ENCODE measurements around the gene LPP.

LPP gene

GRCh38 chr3:188326111-188326510 lies 172.2 kb downstream of the LPP start:
- TF ChIP-seq, protein P1, sequence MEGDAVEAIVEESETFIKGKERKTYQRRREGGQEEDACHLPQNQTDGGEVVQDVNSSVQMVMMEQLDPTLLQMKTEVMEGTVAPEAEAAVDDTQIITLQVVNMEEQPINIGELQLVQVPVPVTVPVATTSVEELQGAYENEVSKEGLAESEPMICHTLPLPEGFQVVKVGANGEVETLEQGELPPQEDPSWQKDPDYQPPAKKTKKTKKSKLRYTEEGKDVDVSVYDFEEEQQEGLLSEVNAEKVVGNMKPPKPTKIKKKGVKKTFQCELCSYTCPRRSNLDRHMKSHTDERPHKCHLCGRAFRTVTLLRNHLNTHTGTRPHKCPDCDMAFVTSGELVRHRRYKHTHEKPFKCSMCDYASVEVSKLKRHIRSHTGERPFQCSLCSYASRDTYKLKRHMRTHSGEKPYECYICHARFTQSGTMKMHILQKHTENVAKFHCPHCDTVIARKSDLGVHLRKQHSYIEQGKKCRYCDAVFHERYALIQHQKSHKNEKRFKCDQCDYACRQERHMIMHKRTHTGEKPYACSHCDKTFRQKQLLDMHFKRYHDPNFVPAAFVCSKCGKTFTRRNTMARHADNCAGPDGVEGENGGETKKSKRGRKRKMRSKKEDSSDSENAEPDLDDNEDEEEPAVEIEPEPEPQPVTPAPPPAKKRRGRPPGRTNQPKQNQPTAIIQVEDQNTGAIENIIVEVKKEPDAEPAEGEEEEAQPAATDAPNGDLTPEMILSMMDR (IDR thresholded peaks at IDR 0.05; ENCODE audit: low read depth, low read length, poor library complexity, severe bottlenecking), result no peak
- no peaks in the 10 kb centered on the region for H3F3A ChIP-seq (ENCODE audit: control insufficient read depth, insufficient read depth)
- H3K79me2 ChIP-seq (ENCODE audit: control insufficient read depth, low read length), result peaks cover 29% of the 10 kb centered on the region
- H3K9me3 ChIP-seq (ENCODE audit: control insufficient read depth, insufficient read depth, low read length), result no peaks in the 10 kb centered on the region
- peaks cover 50% of the 10 kb centered on the region for H3K4me1 ChIP-seq (ENCODE audit: control insufficient read depth, low read length)
- H3K4me2 ChIP-seq (ENCODE audit: low read length), result no peak overlapping the region
- H3K36me3 ChIP-seq (ENCODE audit: control insufficient read depth, low read length), result peaks cover 26% of the 10 kb centered on the region
- H3K27ac ChIP-seq (ENCODE audit: low read depth, low read length), result no peak overlapping the region
- no peaks in the 10 kb centered on the region for H4K20me1 ChIP-seq (ENCODE audit: control insufficient read depth, insufficient read depth, low read depth, low read length)
- H3K27me3 ChIP-seq (ENCODE audit: control insufficient read depth, low read length), result no peaks in the 10 kb centered on the region
- no peak overlapping the region for H3K4me3 ChIP-seq (ENCODE audit: low read length)
- H3K9me2 ChIP-seq (replicated peaks; ENCODE audit: control insufficient read depth, low read length), result no peaks in the 10 kb centered on the region

- Histone ChIP-seq H4K20me1 (ENCODE audit: control insufficient read depth, insufficient read depth, low read depth, low read length) (no peaks in the 10 kb centered on the region), H3F3A (ENCODE audit: control insufficient read depth, insufficient read depth) (no peaks in the 10 kb centered on the region), H3K9me3 (ENCODE audit: control insufficient read depth, insufficient read depth, low read length) (no peaks in the 10 kb centered on the region), H3K4me3 (ENCODE audit: low read length) (no peak overlapping the region), H3K36me3 (ENCODE audit: control insufficient read depth, low read length) (peaks cover 22% of the 10 kb centered on the region), H3K79me2 (ENCODE audit: control insufficient read depth, low read length) (peaks cover 25% of the 10 kb centered on the region), H3K27me3 (ENCODE audit: control insufficient read depth, low read length) (no peaks in the 10 kb centered on the region), H3K9me2 (replicated peaks; ENCODE audit: control insufficient read depth, low read length) (no peaks in the 10 kb centered on the region), H3K27ac (ENCODE audit: low read depth, low read length) (no peak overlapping the region), H3K4me2 (ENCODE audit: low read length) (peak overlapping the region; percentile 18), H3K4me1 (ENCODE audit: control insufficient read depth, low read length) (peaks cover 49% of the 10 kb centered on the region)
- no peak for TF ChIP-seq EZH2phosphoT487 (IDR thresholded peaks at IDR 0.05; ENCODE audit: borderline replicate concordance, low read length)
- TF ChIP-seq, protein P1 (IDR thresholded peaks at IDR 0.05; ENCODE audit: low read depth, low read length, poor library complexity, severe bottlenecking), result no peak
Observed at GRCh38 chr3:188326968-188327367, 173.0 kb downstream of the LPP start.

DNA sequence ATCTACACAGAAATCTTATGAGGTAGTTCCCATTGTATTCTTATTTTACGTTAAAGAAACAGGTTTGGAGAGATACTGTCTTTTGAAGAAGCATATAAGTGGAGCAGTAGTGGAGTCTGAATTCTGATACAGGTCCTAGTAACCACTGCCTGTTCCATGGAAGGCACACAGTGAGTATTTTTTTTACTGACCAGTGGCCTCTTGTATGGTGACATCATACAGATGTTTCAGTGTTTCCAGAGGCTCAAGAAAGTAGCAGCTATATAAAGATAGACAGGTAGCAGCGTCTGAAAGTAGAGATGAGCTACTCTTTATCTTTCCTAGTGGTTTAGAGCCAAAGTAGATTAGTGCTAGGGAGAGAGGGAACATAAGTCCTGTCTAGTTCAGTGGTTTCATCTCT lies 173.5 kb downstream of the LPP start:
- no peaks in the 10 kb centered on the region for H3K9me3 ChIP-seq (ENCODE audit: control insufficient read depth, insufficient read depth, low read length)
- H3F3A ChIP-seq (ENCODE audit: control insufficient read depth, insufficient read depth), result no peaks in the 10 kb centered on the region
- H4K20me1 ChIP-seq (ENCODE audit: control insufficient read depth, insufficient read depth, low read depth, low read length), result no peaks in the 10 kb centered on the region
- no peaks in the 10 kb centered on the region for H3K9me2 ChIP-seq (replicated peaks; ENCODE audit: control insufficient read depth, low read length)
- H3K27ac ChIP-seq (ENCODE audit: low read depth, low read length), result no peak overlapping the region
- TF ChIP-seq, protein P1 (IDR thresholded peaks at IDR 0.05; ENCODE audit: low read depth, low read length, poor library complexity, severe bottlenecking), result no peak
- no peak for TF ChIP-seq EZH2phosphoT487 (IDR thresholded peaks at IDR 0.05; ENCODE audit: borderline replicate concordance, low read length)
- peaks cover 20% of the 10 kb centered on the region for H3K79me2 ChIP-seq (ENCODE audit: control insufficient read depth, low read length)
- H3K4me3 ChIP-seq (ENCODE audit: low read length), result no peak overlapping the region
- no peaks in the 10 kb centered on the region for H3K27me3 ChIP-seq (ENCODE audit: control insufficient read depth, low read length)
- H3K4me2 ChIP-seq (ENCODE audit: low read length), result peak overlapping the region; percentile 18; the same call in 1 of the 2 replicates
- peaks cover 19% of the 10 kb centered on the region for H3K36me3 ChIP-seq (ENCODE audit: control insufficient read depth, low read length)
- peaks cover 45% of the 10 kb centered on the region for H3K4me1 ChIP-seq (ENCODE audit: control insufficient read depth, low read length)

- no peaks in the 10 kb centered on the region for H4K20me1 ChIP-seq (ENCODE audit: control insufficient read depth, insufficient read depth, low read depth, low read length)
- H3K36me3 ChIP-seq (ENCODE audit: control insufficient read depth, low read length), result peaks cover 19% of the 10 kb centered on the region
- H3F3A ChIP-seq (ENCODE audit: control insufficient read depth, insufficient read depth), result no peaks in the 10 kb centered on the region
- H3K4me1 ChIP-seq (ENCODE audit: control insufficient read depth, low read length), result peaks cover 34% of the 10 kb centered on the region
- H3K79me2 ChIP-seq (ENCODE audit: control insufficient read depth, low read length), result peaks cover 23% of the 10 kb centered on the region
- no peaks in the 10 kb centered on the region for H3K9me3 ChIP-seq (ENCODE audit: control insufficient read depth, insufficient read depth, low read length)
- H3K4me2 ChIP-seq (ENCODE audit: low read length), result no peak overlapping the region
- no peak overlapping the region for H3K27ac ChIP-seq (ENCODE audit: low read depth, low read length)
- no peaks in the 10 kb centered on the region for H3K9me2 ChIP-seq (replicated peaks; ENCODE audit: control insufficient read depth, low read length)
- no peaks in the 10 kb centered on the region for H3K27me3 ChIP-seq (ENCODE audit: control insufficient read depth, low read length)
- TF ChIP-seq, protein P1 (IDR thresholded peaks at IDR 0.05; ENCODE audit: low read depth, low read length, poor library complexity, severe bottlenecking), result no peak
- no peak for TF ChIP-seq EZH2phosphoT487 (IDR thresholded peaks at IDR 0.05; ENCODE audit: borderline replicate concordance, low read length)
- H3K4me3 ChIP-seq (ENCODE audit: low read length), result no peak overlapping the region
Observed at GRCh38 chr3:188330138-188330537, 176.2 kb downstream of the LPP start.
